PC-3 (cell line): ENCODE results near the gene CD81. TPM values are rescaled to one million over a fixed set of nuclear protein-coding genes. Genes with fewer than 3 reads are reported as not detected.

Experiments
- ATAC-seq: fragments of 200-7000 bp; cut with Tn5 transposase; 2 replicates; pipeline ENCODE4 v1.9.1; 2020; ENCODE audit warnings: mild to moderate bottlenecking, moderate library complexity
- BruUV-seq: library from RNA; stranded (reverse); fragments of 400-500 nt; replicated peaks from 2 replicates; lab custom pipeline; 2021; lab: Mats Ljungman, UMichigan
- CTCF ChIA-PET: fragments of 300-600 bp; sonication (Branson Sonifier 250); formaldehyde crosslinking; loops from one replicate; lab custom pipeline; 2022; ENCODE audit warnings: antibody characterized with exemption; lab: Charles Lee
- POLR2A ChIA-PET: fragments of 300-600 bp; sonication (Branson Sonifier 250); formaldehyde crosslinking; loops from one replicate; lab custom pipeline; 2022; ENCODE audit warnings: antibody characterized with exemption; ENCODE audit not compliant: unreplicated experiment; lab: Charles Lee
- DNase-seq: peaks from one replicate; pipeline ENCODE4 v3.0.0-alpha.2; 2015
- H2AFZ ChIP-seq: fragments of 300-600 bp; sonication (generic); 2 replicates; pipeline ENCODE4 v1.6.0; 2016; ENCODE audit warnings: antibody characterized with exemption, low read length
- H3F3A ChIP-seq: fragments of 300-600 bp; sonication (generic); one replicate; pipeline ENCODE4 v1.6.0; 2017; ENCODE audit warnings: antibody characterized with exemption, low read length, control low read depth, mild to moderate bottlenecking; ENCODE audit not compliant: unreplicated experiment
- H3K27ac ChIP-seq: fragments of 300-600 bp; sonication (generic); 2 replicates; pipeline ENCODE4 v1.5.1; 2016; ENCODE audit warnings: mild to moderate bottlenecking, low read length
- H3K27me3 ChIP-seq: fragments of 300-600 bp; sonication (generic); 2 replicates; pipeline ENCODE4 v1.6.1; 2016; ENCODE audit warnings: low read length, mixed read lengths
- H3K36me3 ChIP-seq: fragments of 300-600 bp; sonication (generic); 2 replicates; pipeline ENCODE4 v1.6.1; 2016; ENCODE audit warnings: low read depth, mixed run types, low read length, mixed read lengths
- H3K4me1 ChIP-seq: fragments of 300-600 bp; sonication (generic); 2 replicates; pipeline ENCODE4 v1.5.1; 2016; ENCODE audit warnings: low read length; ENCODE audit not compliant: insufficient read depth
- H3K4me2 ChIP-seq: fragments of 300-600 bp; sonication (generic); 2 replicates; pipeline ENCODE4 v1.6.0; 2016; ENCODE audit warnings: low read length
- H3K4me3 ChIP-seq: fragments of 300-600 bp; sonication (generic); 2 replicates; pipeline ENCODE4 v1.5.1; 2016; ENCODE audit warnings: mild to moderate bottlenecking, low read length, mixed read lengths
- H3K79me2 ChIP-seq: fragments of 300-600 bp; sonication (generic); 2 replicates; pipeline ENCODE4 v1.6.1; 2017; ENCODE audit warnings: low read length, mixed read lengths
- H3K9ac ChIP-seq: fragments of 300-600 bp; sonication (generic); 2 replicates; pipeline ENCODE4 v1.6.0; 2016; ENCODE audit warnings: mild to moderate bottlenecking, low read length
- H3K9me2 ChIP-seq: fragments of 300-600 bp; sonication (generic); replicated peaks from 2 replicates; pipeline ENCODE4 v1.6.1; 2016; ENCODE audit warnings: mixed run types, low read length, mixed read lengths
- H3K9me3 ChIP-seq: fragments of 300-600 bp; sonication (generic); 2 replicates; pipeline ENCODE4 v1.6.1; 2016; ENCODE audit warnings: low read length, mixed read lengths
- H4K20me1 ChIP-seq: fragments of 300-600 bp; sonication (generic); 2 replicates; pipeline ENCODE4 v1.6.1; 2016; ENCODE audit warnings: low read length, mixed read lengths
- CTCF ChIP-seq: fragments of 300-600 bp; sonication (generic); conservative IDR thresholded peaks from 2 replicates; pipeline ENCODE4 v1.5.1; 2017; ENCODE audit warnings: antibody characterized with exemption, low read depth, mild to moderate bottlenecking, low read length
- EZH2 ChIP-seq: fragments of 300-600 bp; sonication (generic); IDR thresholded peaks from one replicate; pipeline ENCODE4 v1.6.1; 2017; ENCODE audit warnings: antibody characterized with exemption, mild to moderate bottlenecking, low read length; ENCODE audit not compliant: unreplicated experiment
- EZH2phosphoT487 ChIP-seq: fragments of 300-600 bp; sonication (generic); IDR thresholded peaks from 2 replicates; pipeline ENCODE4 v1.6.1; 2018; ENCODE audit warnings: mild to moderate bottlenecking, antibody characterized with exemption, low read length, borderline replicate concordance
- intact Hi-C: fragments of 100-400 bp; cut with micrococcal nuclease; formaldehyde crosslinking; loops from 2 replicates; pipeline ENCODE4 v1.9.0; 2023
- total RNA-seq: library from RNA; depleted of rRNA; stranded (reverse); fragments of >200 nt; gene quantifications from 2 replicates; pipeline ENCODE4 v1.2.3, GENCODE V29; 2014

The CD81 gene
- total RNA-seq, 1 experiment from 2014 or later: 134 TPM

GRCh38 chr11:2434506-2435255 is 57.6 kb downstream of the CD81 start:
- Histone ChIP-seq H4K20me1 (no peaks in the 10 kb centered on the region), H3K4me3 (no peak overlapping the region), H3K9me2 (no peaks in the 10 kb centered on the region), H3K4me1 (no peaks in the 10 kb centered on the region), H2AFZ (no peak overlapping the region), H3F3A (no peaks in the 10 kb centered on the region), H3K79me2 (no peaks in the 10 kb centered on the region), H3K36me3 (no peaks in the 10 kb centered on the region), H3K27ac (no peak overlapping the region), H3K27me3 (no peaks in the 10 kb centered on the region), H3K9me3 (no peaks in the 10 kb centered on the region), H3K9ac (no peak overlapping the region), H3K4me2 (no peak overlapping the region)
- intact Hi-C loops: no loop called here
- ATAC-seq (no peak), DNase-seq (no peak)
- ChIA-PET CTCF (no interaction called here), POLR2A (no interaction called here)
- BruUV-seq: no TSS peak
- no peak for TF ChIP-seq CTCF
- no peak for TF ChIP-seq EZH2phosphoT487
- no peak for TF ChIP-seq EZH2

GRCh38 chr11:2435288-2436012 is 58.3 kb downstream of the CD81 start:
- Histone ChIP-seq H3F3A (no peaks in the 10 kb centered on the region), H3K27ac (no peak overlapping the region), H3K9me3 (no peaks in the 10 kb centered on the region), H3K4me3 (no peak overlapping the region), H3K4me1 (no peaks in the 10 kb centered on the region), H3K36me3 (no peaks in the 10 kb centered on the region), H3K27me3 (no peaks in the 10 kb centered on the region), H3K79me2 (no peaks in the 10 kb centered on the region), H2AFZ (no peak overlapping the region), H3K4me2 (no peak overlapping the region), H3K9ac (no peak overlapping the region), H4K20me1 (no peaks in the 10 kb centered on the region), H3K9me2 (no peaks in the 10 kb centered on the region)
- no peak for DNase-seq
- no peak for ATAC-seq
- intact Hi-C loops: no loop called here
- POLR2A ChIA-PET: no interaction called here
- TF ChIP-seq EZH2phosphoT487 (no peak), CTCF (no peak), EZH2 (no peak)
- BruUV-seq: no TSS peak
- CTCF ChIA-PET: no interaction called here

GRCh38 chr11:2436013-2436520 is 59.0 kb downstream of the CD81 start:
- H3K9me3 ChIP-seq: no peaks in the 10 kb centered on the region
- H3K4me3 ChIP-seq: no peak overlapping the region
- H3K27me3 ChIP-seq: no peaks in the 10 kb centered on the region
- no peak overlapping the region for H2AFZ ChIP-seq
- DNase-seq: no peak
- H3F3A ChIP-seq: no peaks in the 10 kb centered on the region
- no peaks in the 10 kb centered on the region for H3K36me3 ChIP-seq
- no peaks in the 10 kb centered on the region for H4K20me1 ChIP-seq
- ChIA-PET POLR2A (no interaction called here), CTCF (no interaction called here)
- no peak for TF ChIP-seq EZH2
- TF ChIP-seq CTCF: no peak
- TF ChIP-seq EZH2phosphoT487: no peak
- no peak for ATAC-seq
- BruUV-seq: no TSS peak
- H3K9ac ChIP-seq: no peak overlapping the region
- H3K79me2 ChIP-seq: no peaks in the 10 kb centered on the region
- H3K9me2 ChIP-seq: no peaks in the 10 kb centered on the region
- intact Hi-C loops: no loop called here
- H3K27ac ChIP-seq: no peak overlapping the region
- no peaks in the 10 kb centered on the region for H3K4me1 ChIP-seq
- no peak overlapping the region for H3K4me2 ChIP-seq
